B cell (primary cell): ENCODE results near the gene ARHGEF6. TPM values are rescaled to one million over a fixed set of nuclear protein-coding genes. Genes with fewer than 3 reads are reported as not detected.

Experiments
- ATAC-seq: fragments of 200-7000 bp; cut with Tn5 transposase; one replicate; pipeline ENCODE4 v1.10.0; 2021; ENCODE audit warnings: low read depth, mild to moderate bottlenecking, moderate number of reproducible peaks, moderate library complexity
- CTCF ChIA-PET: fragments of 350-600 bp; sonication (Branson Sonifier 250); formaldehyde crosslinking; loops from one replicate; lab custom pipeline; 2021; ENCODE audit warnings: antibody characterized with exemption, inconsistent platforms; lab: Charles Lee
- POLR2A ChIA-PET: fragments of 350-600 bp; sonication (Branson Sonifier 250); formaldehyde crosslinking; loops from one replicate; lab custom pipeline; 2021; ENCODE audit warnings: antibody characterized with exemption; lab: Charles Lee
- DNase-seq: peaks from one replicate; pipeline ENCODE4 v3.0.0; 2013
- H2AFZ ChIP-seq: 2 replicates; pipeline ENCODE4 v1.6.1; 2012; ENCODE audit warnings: mild to moderate bottlenecking, low read depth, low read length; ENCODE audit not compliant: insufficient read depth, poor library complexity, severe bottlenecking
- H3K27ac ChIP-seq, 2 donors: 1 replicate in 1 of 2; 2 replicates in 1 of 2; pipeline ENCODE4 v1.5.1; 2012 to 2013; ENCODE audit warnings: low read length in 2 of 2, mild to moderate bottlenecking in 2 of 2, moderate library complexity in 1 of 2
- H3K27me3 ChIP-seq, 4 experiments: fragments of 200-600 bp in 1 of 4; sonication (generic) in 1 of 4; replicated peaks in 1 of 4; 1 replicate in 2 of 4; 2 replicates in 2 of 4; pipeline versions ENCODE4 v1.6.1 to v1.7.0; 2013 to 2016; ENCODE audit warnings: low read length in 3 of 4, mild to moderate bottlenecking in 2 of 4, mixed read lengths in 1 of 4, moderate library complexity in 1 of 4; ENCODE audit not compliant: insufficient read depth in 4 of 4, control insufficient read depth in 3 of 4; ENCODE audit errors: control extremely low read depth in 1 of 4
- H3K36me3 ChIP-seq, 2 experiments: replicated peaks in 1 of 2; 1 replicate in 1 of 2; 2 replicates in 1 of 2; pipeline versions ENCODE4 v1.6.1 to v1.7.1; 2013; ENCODE audit warnings: low read length in 1 of 2; ENCODE audit not compliant: insufficient read depth in 2 of 2, control insufficient read depth in 1 of 2; ENCODE audit errors: control extremely low read depth in 1 of 2, extremely low read depth in 1 of 2
- H3K4me1 ChIP-seq, 2 donors: fragments of 200-600 bp in 1 of 2; sonication (generic) in 1 of 2; 1 replicate in 1 of 2; 2 replicates in 1 of 2; pipeline versions ENCODE4 v1.5.1 to v1.6.1; 2013 to 2017; ENCODE audit warnings: low read length in 2 of 2; ENCODE audit not compliant: control insufficient read depth in 2 of 2, insufficient read depth in 2 of 2
- H3K4me2 ChIP-seq: replicated peaks from 2 replicates; pipeline ENCODE3; 2012; ENCODE audit warnings: mild to moderate bottlenecking, low read depth, low read length; ENCODE audit not compliant: poor library complexity, severe bottlenecking
- H3K4me3 ChIP-seq, 5 experiments: fragments of 200-600 bp in 1 of 5; sonication (generic) in 1 of 5; 1 replicate in 3 of 5; 2 replicates in 2 of 5; pipeline versions ENCODE4 v1.5.1 to v1.7.0; 2011 to 2016; ENCODE audit warnings: low read length in 4 of 5, mild to moderate bottlenecking in 4 of 5, low read depth in 2 of 5, control low read depth in 1 of 5, moderate library complexity in 1 of 5; ENCODE audit not compliant: insufficient read depth in 1 of 5; ENCODE audit errors: control extremely low read depth in 1 of 5, extremely low read depth in 1 of 5
- H3K79me2 ChIP-seq: fragments of 200-600 bp; sonication (generic); one replicate; pipeline ENCODE4 v1.6.0; 2016; ENCODE audit warnings: low read length; ENCODE audit not compliant: control insufficient read depth, insufficient read depth
- H3K9ac ChIP-seq: fragments of 200-600 bp; sonication (generic); 2 replicates; pipeline ENCODE4 v1.6.1; 2017; ENCODE audit warnings: mild to moderate bottlenecking, low read length, moderate library complexity
- H3K9me3 ChIP-seq, 3 donors: one replicate each; pipeline versions ENCODE4 v1.6.1 to v1.7.1; 2013; ENCODE audit warnings: low read length in 2 of 3; ENCODE audit not compliant: control insufficient read depth in 2 of 3, insufficient read depth in 1 of 3; ENCODE audit errors: control extremely low read depth in 1 of 3
- H4K20me1 ChIP-seq: 2 replicates; pipeline ENCODE4 v1.6.0; 2012; ENCODE audit warnings: mild to moderate bottlenecking, low read length; ENCODE audit not compliant: insufficient read depth, control insufficient read depth, poor library complexity, severe bottlenecking
- H3K27ac Mint-ChIP-seq: one replicate; pipeline ENCODE4 v1.8.0; 2021; ENCODE audit warnings: mixed read lengths
- H3K27me3 Mint-ChIP-seq: one replicate; pipeline ENCODE4 v1.8.0; 2021; ENCODE audit warnings: mixed read lengths
- H3K4me1 Mint-ChIP-seq: one replicate; pipeline ENCODE4 v1.8.0; 2021; ENCODE audit warnings: mixed read lengths
- H3K4me3 Mint-ChIP-seq: one replicate; pipeline ENCODE4 v1.8.0; 2021; ENCODE audit warnings: mixed read lengths
- H3K9me3 Mint-ChIP-seq: one replicate; pipeline ENCODE4 v1.8.0; 2022; ENCODE audit warnings: mixed read lengths; ENCODE audit not compliant: insufficient read depth
- CTCF ChIP-seq: fragments of 200-600 bp; IDR thresholded peaks from one replicate; pipeline ENCODE4 v1.8.0; 2022; ENCODE audit warnings: antibody characterized with exemption, mild to moderate bottlenecking
- EZH2 ChIP-seq: IDR thresholded peaks from 2 replicates; pipeline ENCODE4 v1.6.1; 2012; ENCODE audit warnings: borderline replicate concordance, low read depth, mild to moderate bottlenecking, moderate library complexity, low read length; ENCODE audit not compliant: insufficient read depth, poor library complexity, severe bottlenecking
- WGBS: methylation state at CpG from one replicate; pipeline ENCODE4 v1.1.5; 2013; ENCODE audit warnings: missing lambda C conversion rate; ENCODE audit not compliant: insufficient coverage; 5-methylcytosine and 5-hydroxymethylcytosine counted together
- intact Hi-C: fragments of 100-400 bp; cut with micrococcal nuclease; formaldehyde crosslinking; loops from one replicate; pipeline ENCODE4 v1.10.0; 2022
- polyA plus RNA-seq: library from polyadenylated mRNA; depleted of rRNA; stranded (reverse); fragments of >200 nt; gene quantifications from 2 replicates; pipeline ENCODE4 v1.2.3, GENCODE V29; 2012
- total RNA-seq, 2 donors: library from RNA; stranded (reverse); fragments of 120-200 nt in 1 of 2; gene quantifications; 1 replicate in 1 of 2; 2 replicates in 1 of 2; pipeline versions ENCODE4 v1.2.3 to v1.2.4, GENCODE V29; 2013 to 2022

The ARHGEF6 gene
- total and polyA plus RNA-seq, 2 donors (not counting 1 experiment from before 2014, with no cell fraction given), result 29.6 to 43.4 TPM

GRCh38 chrX:136659174-136659573 is 121.6 kb downstream of the ARHGEF6 start:
- no peak overlapping the region for H3K27ac ChIP-seq
- no peaks in the 10 kb centered on the region for H3K36me3 ChIP-seq
- intact Hi-C loops, result no loop called here
- no peak for DNase-seq
- POLR2A ChIA-PET, result no interaction called here
- H3K4me2 ChIP-seq, result no peak overlapping the region
- peaks cover 0 to 17% of the 10 kb centered on the region in 2 donors for H3K4me1 ChIP-seq
- CTCF ChIA-PET, result interaction anchor here (1.8 kb wide), 1 partner anchor 36 kb away, joined by 4 read pairs; no protein-coding TSS in a partner anchor
- Mint-ChIP-seq H3K4me1 (peaks cover 16% of the 10 kb centered on the region), H3K27ac (no peak overlapping the region), H3K4me3 (no peak overlapping the region), H3K9me3 (no peaks in the 10 kb centered on the region), H3K27me3 (no peaks in the 10 kb centered on the region)
- no peak overlapping the region for H2AFZ ChIP-seq
- TF ChIP-seq EZH2, result no peak
- TF ChIP-seq CTCF, result no peak
- no peak overlapping the region for H3K4me3 ChIP-seq
- no peaks in the 10 kb centered on the region for H4K20me1 ChIP-seq
- no peaks in the 10 kb centered on the region for H3K9me3 ChIP-seq
- no peak overlapping the region for H3K9ac ChIP-seq
- H3K27me3 ChIP-seq, result no peaks in the 10 kb centered on the region
- ATAC-seq, result no peak
- no peaks in the 10 kb centered on the region for H3K79me2 ChIP-seq
- 97% methylated on average over 5 of the region's 9 CpGs for WGBS

DNA sequence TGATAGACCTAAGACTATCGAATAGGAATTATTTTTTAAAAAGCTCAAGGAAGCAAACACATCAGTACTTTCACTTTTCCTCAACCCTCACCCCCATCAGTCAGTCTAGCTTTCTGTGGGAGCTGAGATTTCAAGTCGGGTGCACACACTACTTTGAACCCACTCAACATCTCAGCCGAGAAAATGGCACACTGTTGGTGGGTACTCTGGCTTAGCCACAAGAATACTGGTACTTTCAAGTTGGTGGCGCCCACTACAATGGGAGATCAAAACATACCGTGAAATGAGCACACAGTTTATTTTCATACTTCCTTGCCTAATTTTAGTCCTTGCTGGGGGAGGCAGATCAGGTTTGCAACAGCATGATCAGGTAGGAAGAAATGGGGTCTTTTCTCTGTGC is 122.6 kb downstream of the ARHGEF6 start:
- no peaks in the 10 kb centered on the region for H3K9me3 Mint-ChIP-seq
- no peaks in the 10 kb centered on the region for H3K27me3 Mint-ChIP-seq
- H3K4me2 ChIP-seq, result peak overlapping the region; percentile 7
- H3K9me3 ChIP-seq, result no peaks in the 10 kb centered on the region
- no peaks in the 10 kb centered on the region for H3K79me2 ChIP-seq
- no peaks in the 10 kb centered on the region for H4K20me1 ChIP-seq
- H3K4me3 ChIP-seq, result no peak overlapping the region
- ChIA-PET CTCF (no interaction called here), POLR2A (no interaction called here)
- peaks cover 11% of the 10 kb centered on the region for H3K4me1 Mint-ChIP-seq
- H3K4me1 ChIP-seq, result peaks cover 0 to 13% of the 10 kb centered on the region in 2 donors
- no peak overlapping the region for H2AFZ ChIP-seq
- H3K4me3 Mint-ChIP-seq, result peak overlapping the region; percentile 26
- no peak overlapping the region for H3K27ac Mint-ChIP-seq
- ATAC-seq (no peak), DNase-seq (no peak)
- H3K9ac ChIP-seq, result no peak overlapping the region
- 27% methylated on average over 3 of the region's 5 CpGs for WGBS
- no peaks in the 10 kb centered on the region for H3K27me3 ChIP-seq
- H3K27ac ChIP-seq, result peak overlapping the region in 1 of 2 donors; percentile 14
- H3K36me3 ChIP-seq, result no peaks in the 10 kb centered on the region
- no peak for TF ChIP-seq CTCF
- TF ChIP-seq EZH2, result no peak
- intact Hi-C loops, result no loop called here
